ENCODE results near the gene OR13A1. TPM values are rescaled to one million over a fixed set of nuclear protein-coding genes. Genes with fewer than 3 reads are reported as not detected.
"Not testable (repeated sequence)": the region's sequence is repeated elsewhere in the genome, so short reads cannot be mapped to it uniquely, and the experiment has no call there.

The OR13A1 gene
- total RNA-seq, 1 donor from 2014 or later, result 1.5 TPM

DNA sequence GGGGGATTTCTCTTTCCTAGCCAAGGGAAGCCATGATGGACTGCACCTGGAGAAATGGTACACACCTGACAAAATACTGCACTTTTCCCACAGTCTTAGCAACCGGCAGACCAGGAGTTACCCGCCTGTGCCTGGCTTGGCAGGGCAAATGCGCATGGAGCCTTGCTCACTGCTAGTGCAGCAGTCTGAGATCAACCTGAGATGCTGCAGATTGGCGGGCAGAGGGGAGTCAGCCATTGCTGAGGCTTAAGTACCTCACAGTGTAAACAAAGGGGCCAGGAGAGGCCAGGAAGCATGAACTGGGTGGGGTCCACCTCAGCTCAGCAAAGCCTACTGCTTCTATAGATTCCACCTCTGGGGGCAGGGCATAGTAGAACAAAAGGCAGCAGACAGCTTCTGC, 49.4 kb downstream of the OR13A1 start:
- no peak for TF ChIP-seq EZH2 (IDR thresholded peaks at IDR 0.05)
- TF ChIP-seq, protein P1, sequence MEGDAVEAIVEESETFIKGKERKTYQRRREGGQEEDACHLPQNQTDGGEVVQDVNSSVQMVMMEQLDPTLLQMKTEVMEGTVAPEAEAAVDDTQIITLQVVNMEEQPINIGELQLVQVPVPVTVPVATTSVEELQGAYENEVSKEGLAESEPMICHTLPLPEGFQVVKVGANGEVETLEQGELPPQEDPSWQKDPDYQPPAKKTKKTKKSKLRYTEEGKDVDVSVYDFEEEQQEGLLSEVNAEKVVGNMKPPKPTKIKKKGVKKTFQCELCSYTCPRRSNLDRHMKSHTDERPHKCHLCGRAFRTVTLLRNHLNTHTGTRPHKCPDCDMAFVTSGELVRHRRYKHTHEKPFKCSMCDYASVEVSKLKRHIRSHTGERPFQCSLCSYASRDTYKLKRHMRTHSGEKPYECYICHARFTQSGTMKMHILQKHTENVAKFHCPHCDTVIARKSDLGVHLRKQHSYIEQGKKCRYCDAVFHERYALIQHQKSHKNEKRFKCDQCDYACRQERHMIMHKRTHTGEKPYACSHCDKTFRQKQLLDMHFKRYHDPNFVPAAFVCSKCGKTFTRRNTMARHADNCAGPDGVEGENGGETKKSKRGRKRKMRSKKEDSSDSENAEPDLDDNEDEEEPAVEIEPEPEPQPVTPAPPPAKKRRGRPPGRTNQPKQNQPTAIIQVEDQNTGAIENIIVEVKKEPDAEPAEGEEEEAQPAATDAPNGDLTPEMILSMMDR (IDR thresholded peaks at IDR 0.05), result no peak
- no peak for TF ChIP-seq EZH2phosphoT487 (IDR thresholded peaks at IDR 0.05)
- Histone ChIP-seq H2AFZ (replicated peaks) (peak overlapping the region; percentile 73), H3K36me3 (no peaks in the 10 kb centered on the region), H3F3A (ENCODE audit: low read depth) (no peaks in the 10 kb centered on the region), H3K79me2 (ENCODE audit: low read depth) (no peaks in the 10 kb centered on the region), H3K4me2 (no peak overlapping the region), H4K20me1 (ENCODE audit: low read depth) (no peaks in the 10 kb centered on the region), H3K4me1 (no peaks in the 10 kb centered on the region), H3K27me3 (no peaks in the 10 kb centered on the region), H3K9ac (no peak overlapping the region), H3K27ac (no peak overlapping the region), H3K4me3 (no peak overlapping the region), H3K9me3 (ENCODE audit: low read depth) (no peaks in the 10 kb centered on the region)
- no peak overlapping the region for H3K27ac Mint-ChIP-seq
- peaks cover 9% of the 10 kb centered on the region for H3K9me3 Mint-ChIP-seq
- no peak overlapping the region for H3K4me3 Mint-ChIP-seq
- no peaks in the 10 kb centered on the region for H3K36me3 Mint-ChIP-seq
- H3K4me1 Mint-ChIP-seq, result no peaks in the 10 kb centered on the region
- no peak for DNase-seq (ENCODE audit: low spot score)
- peaks cover 2% of the 10 kb centered on the region for H3K27me3 Mint-ChIP-seq (ENCODE audit: insufficient read depth, low read depth)

DNA sequence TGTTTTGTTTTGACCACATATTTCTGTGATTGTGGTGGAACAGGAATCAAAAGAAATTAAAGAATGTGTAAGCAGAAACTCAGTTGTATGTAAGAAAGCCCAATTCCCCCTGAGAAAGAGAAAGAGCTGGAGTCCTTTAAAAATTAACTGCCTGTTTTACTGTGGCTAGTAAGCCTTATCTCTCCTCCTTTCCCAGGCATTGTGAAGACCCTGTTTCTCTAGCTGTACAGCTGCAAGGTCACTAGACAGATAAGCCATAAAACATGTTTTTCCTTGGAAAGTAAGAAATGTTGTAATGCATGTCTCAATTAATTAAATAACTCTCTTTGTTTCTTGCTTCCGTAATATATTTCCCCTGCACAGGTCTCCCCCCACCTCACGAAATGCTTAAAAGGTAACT, 53.5 kb downstream of the OR13A1 start:
- Mint-ChIP-seq H3K4me3 (no peak overlapping the region), H3K27ac (no peak overlapping the region), H3K9me3 (peaks cover 2% of the 10 kb centered on the region), H3K27me3 (ENCODE audit: insufficient read depth, low read depth) (peaks cover 2% of the 10 kb centered on the region), H3K4me1 (no peaks in the 10 kb centered on the region), H3K36me3 (no peaks in the 10 kb centered on the region)
- Histone ChIP-seq H3K79me2 (ENCODE audit: low read depth) (no peaks in the 10 kb centered on the region), H3F3A (ENCODE audit: low read depth) (no peaks in the 10 kb centered on the region), H3K27me3 (no peaks in the 10 kb centered on the region), H2AFZ (replicated peaks) (no peak overlapping the region), H3K36me3 (no peaks in the 10 kb centered on the region), H3K4me1 (no peaks in the 10 kb centered on the region), H4K20me1 (ENCODE audit: low read depth) (no peaks in the 10 kb centered on the region), H3K4me3 (no peak overlapping the region), H3K4me2 (no peak overlapping the region), H3K9me3 (ENCODE audit: low read depth) (no peaks in the 10 kb centered on the region), H3K9ac (no peak overlapping the region), H3K27ac (no peak overlapping the region)
- TF ChIP-seq EZH2phosphoT487 (IDR thresholded peaks at IDR 0.05), result no peak
- TF ChIP-seq, protein P1 (IDR thresholded peaks at IDR 0.05), result no peak
- no peak for TF ChIP-seq EZH2 (IDR thresholded peaks at IDR 0.05)
- no peak for DNase-seq (ENCODE audit: low spot score)

DNA sequence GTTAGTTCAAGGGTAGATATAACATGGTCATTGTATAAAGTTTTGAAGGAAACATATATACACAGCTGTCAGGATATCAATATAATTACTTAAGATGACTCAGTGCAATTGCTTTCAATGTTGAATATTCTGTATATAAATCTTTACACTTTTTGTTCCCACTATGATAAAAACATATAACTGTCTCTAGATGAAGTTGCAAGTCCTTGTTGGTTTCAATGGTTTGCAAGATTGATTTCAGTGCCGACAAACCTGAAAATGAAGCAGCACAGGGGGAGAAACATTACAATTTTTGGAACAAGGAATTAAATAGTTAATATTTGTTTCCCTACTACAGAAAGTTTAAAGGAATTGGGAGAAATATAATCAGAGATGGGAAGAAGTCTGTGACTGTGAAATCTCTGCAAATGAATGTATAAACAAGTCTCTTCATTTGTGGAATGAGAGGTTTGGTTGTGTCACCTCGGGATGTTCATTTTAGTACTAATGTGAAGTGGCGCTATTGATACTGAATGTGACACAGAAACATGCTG, 54.1 kb downstream of the OR13A1 start:
- Histone ChIP-seq H3K4me1 (no peaks in the 10 kb centered on the region), H3K4me3 (no peak overlapping the region), H3F3A (ENCODE audit: low read depth) (no peaks in the 10 kb centered on the region), H3K36me3 (no peaks in the 10 kb centered on the region), H3K79me2 (ENCODE audit: low read depth) (no peaks in the 10 kb centered on the region), H3K27me3 (no peaks in the 10 kb centered on the region), H4K20me1 (ENCODE audit: low read depth) (no peaks in the 10 kb centered on the region), H3K9ac (no peak overlapping the region), H3K4me2 (no peak overlapping the region), H3K9me3 (ENCODE audit: low read depth) (no peaks in the 10 kb centered on the region), H3K27ac (no peak overlapping the region), H2AFZ (replicated peaks) (no peak overlapping the region)
- no peaks in the 10 kb centered on the region for H3K4me1 Mint-ChIP-seq
- DNase-seq (ENCODE audit: low spot score), result no peak
- H3K36me3 Mint-ChIP-seq, result no peaks in the 10 kb centered on the region
- peaks cover 2% of the 10 kb centered on the region for H3K9me3 Mint-ChIP-seq
- H3K4me3 Mint-ChIP-seq, result no peak overlapping the region
- H3K27me3 Mint-ChIP-seq (ENCODE audit: insufficient read depth, low read depth), result peaks cover 2% of the 10 kb centered on the region
- TF ChIP-seq EZH2phosphoT487 (IDR thresholded peaks at IDR 0.05), result no peak
- no peak overlapping the region for H3K27ac Mint-ChIP-seq

DNA sequence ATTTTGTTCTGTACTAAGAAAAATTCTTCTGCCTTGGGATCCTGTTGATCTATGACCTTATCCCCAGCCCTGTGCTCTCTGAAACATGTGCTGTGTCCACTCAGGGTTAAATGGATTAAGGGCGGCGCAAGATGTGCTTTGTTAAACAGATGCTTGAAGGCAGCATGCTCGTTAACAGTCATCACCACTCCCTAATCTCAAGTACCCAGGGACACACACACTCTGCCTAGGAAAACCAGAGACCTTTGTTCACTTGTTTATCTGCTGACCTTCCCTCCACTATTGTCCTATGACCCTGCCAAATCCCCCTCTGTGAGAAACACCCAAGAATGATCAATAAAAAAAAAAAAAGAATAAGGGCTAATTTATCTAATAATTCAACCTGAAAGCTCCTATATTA, 54.8 kb downstream of the OR13A1 start:
- H3K27me3 Mint-ChIP-seq (ENCODE audit: insufficient read depth, low read depth); DNase-seq (ENCODE audit: low spot score); H3K27ac ChIP-seq; H3K9me3 ChIP-seq (ENCODE audit: low read depth); H3K36me3 ChIP-seq; H4K20me1 ChIP-seq (ENCODE audit: low read depth); H3K36me3 Mint-ChIP-seq; H3K4me1 Mint-ChIP-seq; H3K9ac ChIP-seq; H3K79me2 ChIP-seq (ENCODE audit: low read depth); H3K9me3 Mint-ChIP-seq; H3K4me2 ChIP-seq; H3K4me3 ChIP-seq; H3K4me3 Mint-ChIP-seq; H3K27me3 ChIP-seq; H3K4me1 ChIP-seq; H3K27ac Mint-ChIP-seq; H2AFZ ChIP-seq (replicated peaks); H3F3A ChIP-seq (ENCODE audit: low read depth): not testable (repeated sequence)

DNA sequence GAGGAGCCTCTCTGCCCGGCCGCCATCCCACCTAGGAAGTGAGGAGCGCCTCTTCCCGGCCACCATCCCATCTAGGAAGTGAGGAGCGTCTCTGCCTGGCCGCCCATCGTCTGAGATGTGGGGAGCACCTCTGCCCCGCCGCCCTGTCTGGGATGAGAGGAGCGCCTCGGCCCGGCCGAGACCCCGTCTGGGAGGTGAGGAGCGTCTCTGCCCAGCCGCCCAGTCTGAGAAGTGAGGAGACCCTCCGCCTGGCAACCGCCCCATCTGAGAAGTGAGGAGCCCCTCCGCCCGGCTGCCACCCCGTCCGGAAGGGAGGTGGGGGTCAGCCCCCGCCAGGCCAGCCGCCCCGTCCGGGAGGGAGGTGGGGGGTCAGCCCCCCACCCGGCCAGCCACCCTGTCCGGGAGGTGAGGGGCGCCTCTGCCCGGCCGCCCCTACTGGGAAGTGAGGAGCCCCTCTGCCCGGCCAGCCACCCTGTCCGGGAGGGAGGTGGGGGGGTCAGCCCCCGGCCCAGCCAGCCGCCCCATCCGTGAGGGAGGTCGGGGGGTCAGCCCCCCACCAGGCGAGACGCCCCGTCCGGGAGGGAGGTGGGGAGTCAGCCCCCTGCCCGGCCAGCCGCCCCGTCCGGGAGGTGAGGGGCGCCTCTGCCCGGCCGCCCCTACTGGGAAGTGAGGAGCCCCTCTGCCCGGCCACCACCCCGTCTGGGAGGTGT, 55.5 kb downstream of the OR13A1 start:
- H3K4me1 ChIP-seq; H3K27me3 ChIP-seq; H2AFZ ChIP-seq (replicated peaks); H3K36me3 ChIP-seq; H3K4me1 Mint-ChIP-seq; H4K20me1 ChIP-seq (ENCODE audit: low read depth); H3K36me3 Mint-ChIP-seq; H3K27ac Mint-ChIP-seq; H3F3A ChIP-seq (ENCODE audit: low read depth); H3K4me2 ChIP-seq; H3K9me3 ChIP-seq (ENCODE audit: low read depth); H3K4me3 Mint-ChIP-seq; H3K4me3 ChIP-seq; H3K27ac ChIP-seq; H3K9ac ChIP-seq; H3K9me3 Mint-ChIP-seq; H3K79me2 ChIP-seq (ENCODE audit: low read depth); H3K27me3 Mint-ChIP-seq (ENCODE audit: insufficient read depth, low read depth); DNase-seq (ENCODE audit: low spot score): not testable (repeated sequence)

Data from neural progenitor cell (in vitro differentiated cells).